Activated naive CD4-positive, alpha-beta T cell treated with Interleukin-2 at 50 U/mL for 16 hours (primary cell): Measurements from ENCODE around the gene ATP9A.

ENCODE experiments used
- DNase-seq: peaks from one replicate; pipeline ENCODE4 v3.0.0-alpha.2; 2020

Gene ATP9A

DNA sequence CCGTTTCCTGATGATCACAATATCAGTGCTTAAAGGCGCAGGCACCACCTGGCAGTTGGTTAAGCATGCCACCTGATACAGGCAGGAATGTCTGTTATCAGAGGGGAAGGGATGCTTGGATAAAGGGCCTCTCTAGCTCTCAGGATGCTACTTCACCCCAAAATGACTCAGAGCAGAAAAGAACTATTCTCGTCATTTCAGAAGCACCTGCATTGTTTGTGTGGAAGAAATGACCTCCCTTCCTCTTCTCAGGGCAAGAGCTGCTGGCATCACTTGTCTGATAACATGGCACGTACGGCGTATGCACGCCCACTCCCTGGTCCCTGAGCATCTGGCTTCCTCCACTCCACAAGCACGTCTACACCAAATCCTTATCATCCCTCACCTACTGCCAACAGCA, 47.3 kb downstream of the ATP9A start:
- DNase-seq: no peak

DNA sequence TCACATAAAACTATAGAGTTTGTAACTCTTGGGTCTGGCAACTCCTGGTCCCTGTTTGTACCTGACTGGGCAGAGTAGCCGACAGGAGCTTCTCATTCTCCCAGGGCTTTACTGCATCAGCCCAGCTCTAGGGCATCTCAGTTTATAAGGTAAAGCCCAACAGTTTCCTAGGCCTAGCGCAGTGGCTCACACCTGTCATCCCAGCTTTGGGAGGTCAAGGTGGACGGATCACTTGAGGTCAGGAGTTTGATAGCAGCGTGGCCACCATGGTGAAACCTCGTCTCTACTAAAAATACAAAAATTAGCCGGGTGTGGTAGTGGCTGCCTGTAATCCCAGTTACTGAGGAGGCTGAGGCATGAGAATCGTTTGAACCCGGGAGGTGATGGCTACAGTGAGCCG, 47.8 kb downstream of the ATP9A start:
- DNase-seq: no peak

DNA sequence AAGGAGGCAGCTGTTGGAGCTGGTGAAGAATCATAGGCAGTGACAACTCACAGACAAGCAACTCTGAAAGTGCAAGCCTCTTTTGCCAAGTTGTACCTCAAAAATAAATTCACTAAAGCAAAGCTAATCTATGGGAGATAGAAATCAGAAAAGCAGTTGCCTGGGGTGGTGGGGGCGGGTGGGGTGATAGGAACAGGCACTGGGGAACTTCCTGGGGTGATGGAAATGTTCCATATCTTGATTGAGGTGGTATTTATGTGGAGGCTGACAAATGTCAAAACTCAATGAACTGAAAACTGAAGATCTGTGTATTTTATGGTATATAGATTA, 52.4 kb downstream of the ATP9A start:
- DNase-seq: no peak

GRCh38 chr20:51715163-51715855, 52.9 kb downstream of the ATP9A start:
- DNase-seq: no peak

DNA sequence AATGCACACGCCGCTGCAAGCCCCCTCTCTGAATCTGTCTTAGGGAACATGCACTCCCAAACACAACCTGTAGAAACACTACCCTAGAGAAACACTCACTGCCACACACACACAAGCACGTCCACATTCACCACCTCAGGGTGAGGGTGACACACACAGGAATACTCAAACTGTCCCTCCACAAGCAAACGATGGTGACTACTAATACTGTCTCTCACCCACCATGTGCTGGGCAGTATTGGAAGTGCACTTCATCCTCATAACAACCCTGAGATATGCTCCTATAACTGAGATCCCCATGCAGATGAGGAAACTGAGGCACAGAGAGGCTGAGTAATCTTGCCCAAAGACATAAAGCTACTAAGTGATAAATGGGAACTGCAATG, 55.0 kb downstream of the ATP9A start:
- DNase-seq: no peak

- no peak for DNase-seq
Measured at GRCh38 chr20:51712501-51713212, 55.5 kb downstream of the ATP9A start.

GRCh38 chr20:51711426-51711825, 56.8 kb downstream of the ATP9A start:
- no peak for DNase-seq

- no peak for DNase-seq
Measured at GRCh38 chr20:51710361-51710894, 57.8 kb downstream of the ATP9A start.

- no peak for DNase-seq
Measured at GRCh38 chr20:51705400-51705799, 62.8 kb downstream of the ATP9A start.

DNA sequence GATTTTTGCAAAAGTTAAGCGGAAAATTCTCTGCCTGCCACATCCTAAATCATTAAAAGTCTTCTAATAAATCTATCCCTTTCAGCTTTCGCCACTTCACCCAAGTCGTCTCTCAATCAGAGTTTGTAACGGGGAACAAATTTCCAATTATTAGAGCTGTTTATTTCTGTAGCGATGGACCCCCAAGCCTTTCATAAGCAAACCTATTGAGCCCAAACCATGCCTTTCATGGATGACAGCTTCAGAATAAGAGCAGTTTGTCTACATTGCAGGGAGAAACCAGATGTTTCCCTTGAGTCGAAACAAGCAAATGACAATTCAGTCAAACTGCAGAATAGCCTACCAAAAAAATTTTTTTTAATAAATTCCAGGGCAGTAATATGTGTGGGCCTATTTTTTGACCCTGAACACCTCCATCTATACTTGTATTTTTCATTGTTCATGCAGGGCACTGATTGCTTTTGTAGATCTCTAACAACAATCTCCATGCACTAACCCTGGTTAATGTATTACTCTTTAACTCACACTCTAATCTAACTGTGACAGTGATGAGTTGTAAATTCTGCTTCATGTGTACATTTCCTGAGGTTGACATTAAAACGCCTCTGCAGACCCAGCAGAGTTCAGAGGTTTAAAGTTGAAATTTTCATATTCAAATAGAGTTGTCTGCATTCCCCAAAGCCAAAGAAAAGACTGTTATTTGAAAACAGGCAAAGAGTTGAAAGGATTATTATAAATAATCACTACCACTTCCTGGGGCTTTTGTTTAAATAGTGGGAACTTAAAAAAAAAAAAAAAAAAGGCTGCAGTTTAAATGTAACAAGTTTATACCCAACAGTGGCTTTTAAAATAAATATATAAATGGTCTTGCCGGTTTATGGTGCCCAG, 64.5 kb downstream of the ATP9A start:
- no peak for DNase-seq

DNA sequence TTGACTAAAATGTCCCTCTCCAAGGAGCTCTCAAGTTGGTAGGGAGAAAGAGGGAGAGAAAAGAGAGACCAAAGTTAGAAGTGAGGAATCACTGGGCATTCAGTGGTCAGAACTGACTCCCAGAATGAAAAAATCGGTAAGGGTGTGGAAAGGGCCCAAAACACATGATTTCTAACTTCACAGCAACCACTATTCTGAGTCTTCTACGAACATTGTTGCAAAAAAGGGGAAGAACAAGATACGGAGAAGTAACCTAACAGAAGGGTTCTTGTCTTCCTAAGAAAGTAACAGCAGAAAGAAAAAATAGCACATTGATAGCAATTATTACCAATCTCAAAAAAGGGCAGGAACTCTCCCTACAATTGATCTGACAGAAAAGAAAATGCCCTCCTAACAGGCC, 65.6 kb downstream of the ATP9A start:
- DNase-seq: no peak

GRCh38 chr20:51700809-51701285, 67.3 kb downstream of the ATP9A start:
- DNase-seq: no peak

DNA sequence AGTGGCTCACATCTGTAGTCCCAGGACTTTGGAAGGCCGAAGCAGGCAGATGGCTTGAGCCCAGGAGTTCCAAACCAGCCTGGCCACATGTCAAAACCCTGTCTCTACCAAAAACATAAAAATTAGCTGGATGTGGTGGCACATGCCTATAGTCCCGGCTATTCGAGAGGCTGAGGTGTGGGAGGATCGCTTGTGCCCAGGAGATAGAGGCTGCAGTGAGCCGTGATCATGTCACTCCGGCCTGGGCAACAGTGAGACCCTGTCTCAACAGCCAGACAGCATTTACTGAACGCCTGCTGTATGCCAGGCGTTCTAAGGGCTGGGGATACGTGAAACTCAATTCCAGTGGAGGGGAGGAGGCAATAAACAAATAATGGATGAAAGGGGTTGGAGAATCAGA, 69.9 kb downstream of the ATP9A start:
- DNase-seq: no peak

GRCh38 chr20:51697096-51697826, 70.9 kb downstream of the ATP9A start:
- no peak for DNase-seq

DNA sequence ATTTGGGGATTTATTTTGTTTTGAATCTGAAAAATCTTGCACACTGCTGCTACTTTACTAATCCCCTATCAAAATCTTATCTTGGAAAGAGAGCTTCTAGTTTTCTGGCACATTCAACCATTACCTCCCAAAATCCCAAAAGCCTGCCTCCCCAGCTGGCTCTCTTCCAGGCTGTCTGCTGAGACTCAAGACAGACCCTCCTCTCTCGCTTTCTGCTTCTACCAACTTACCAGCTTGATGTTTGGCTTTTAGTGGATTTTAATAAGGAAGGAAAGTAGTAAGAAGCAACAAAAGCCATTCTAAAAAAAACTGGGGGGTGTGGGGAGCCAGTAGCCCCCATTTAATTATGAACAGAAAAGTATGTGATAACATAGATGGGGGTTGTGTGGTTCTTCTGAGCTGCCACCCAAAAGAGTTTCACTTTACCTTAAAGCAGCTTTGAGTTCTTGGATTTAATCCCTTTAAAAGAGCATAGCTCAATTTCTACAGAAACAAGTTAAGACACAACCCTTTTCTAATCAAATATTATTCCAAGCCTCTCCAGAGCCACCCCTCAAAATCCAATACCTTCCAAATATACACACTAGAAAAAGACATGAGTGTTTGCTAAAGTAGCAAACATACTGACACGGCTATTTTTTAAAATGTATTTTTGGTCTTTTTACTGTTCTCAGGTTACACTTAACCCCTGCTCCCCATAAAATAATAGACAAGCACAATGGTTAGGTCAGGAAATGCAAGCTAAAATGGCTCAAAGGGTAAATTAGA, 71.7 kb downstream of the ATP9A start:
- DNase-seq: no peak

- DNase-seq: peak; percentile 17
Measured at GRCh38 chr20:51695574-51696303, 72.5 kb downstream of the ATP9A start.

DNA sequence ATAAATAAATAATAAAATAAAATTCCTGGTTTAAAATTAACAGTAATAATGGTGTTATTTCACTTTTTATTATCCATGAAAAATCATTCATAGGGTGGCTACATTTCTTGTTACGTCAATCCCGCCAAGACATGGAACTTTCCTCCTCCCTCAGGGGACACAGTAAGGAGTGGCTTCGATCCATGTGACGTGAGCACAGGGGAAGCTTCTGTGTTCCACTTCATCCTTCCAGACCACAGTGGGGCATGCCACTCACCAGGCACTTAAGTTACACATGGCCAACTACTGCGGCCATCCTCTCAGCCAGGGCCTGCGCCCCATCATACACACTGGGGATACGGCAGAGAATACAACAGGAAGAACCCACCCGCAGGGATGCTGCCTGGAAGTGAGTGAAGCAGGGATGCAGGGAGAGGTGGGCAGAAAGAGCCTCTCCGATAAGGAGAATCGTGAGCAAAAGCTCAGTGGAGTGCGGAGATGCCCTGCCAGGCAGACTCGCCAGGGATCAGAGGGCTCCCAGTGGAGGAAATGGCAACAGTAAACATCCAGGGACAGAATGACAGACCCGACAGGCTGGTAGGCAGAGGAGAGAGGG, 75.3 kb downstream of the ATP9A start:
- DNase-seq: no peak

GRCh38 chr20:51691703-51692102, 76.5 kb downstream of the ATP9A start:
- DNase-seq: no peak

DNA sequence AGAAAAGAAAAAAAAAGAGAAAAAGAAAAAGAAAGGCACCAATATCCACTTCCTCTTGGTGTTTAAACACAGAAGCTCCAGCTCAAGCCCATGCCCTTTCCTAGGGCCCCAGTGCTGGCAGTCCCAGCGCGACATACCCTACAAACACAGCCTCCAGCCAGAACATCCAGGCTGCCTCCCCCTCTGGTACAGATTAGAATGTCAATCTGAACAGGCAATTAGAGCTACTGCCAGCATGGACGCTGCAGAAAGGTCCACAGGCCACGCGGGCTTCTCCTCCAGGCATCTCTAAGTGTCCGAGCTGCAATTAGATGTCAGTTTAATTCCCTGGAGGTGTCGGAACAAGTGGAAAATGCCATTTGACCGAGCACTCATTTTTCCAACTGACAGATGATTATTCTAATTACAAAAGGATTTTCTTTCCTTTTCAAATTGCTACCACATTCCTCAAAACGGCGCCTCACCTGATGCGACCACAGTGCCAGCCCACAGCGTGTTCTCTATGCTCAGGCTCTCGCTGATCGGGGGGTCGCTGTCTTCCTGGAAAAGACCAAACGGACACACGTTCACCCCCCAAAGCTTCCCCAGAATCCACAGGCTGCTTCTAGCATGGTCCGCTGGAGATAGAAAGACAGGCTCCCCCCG, 79.5 kb downstream of the ATP9A start:
- no peak for DNase-seq

GRCh38 chr20:51687630-51688029, 80.6 kb downstream of the ATP9A start:
- DNase-seq: no peak
